Inflammatory macrophage treated with lipopolysaccharide for 1 hour (primary cell): Measurements from ENCODE around the gene IGLL5.

ENCODE experiments used
- DNase-seq, 2 donors: peaks; one replicate each; pipeline ENCODE4 v3.0.0-alpha.2; 2020 to 2022

IGLL5 gene

DNA sequence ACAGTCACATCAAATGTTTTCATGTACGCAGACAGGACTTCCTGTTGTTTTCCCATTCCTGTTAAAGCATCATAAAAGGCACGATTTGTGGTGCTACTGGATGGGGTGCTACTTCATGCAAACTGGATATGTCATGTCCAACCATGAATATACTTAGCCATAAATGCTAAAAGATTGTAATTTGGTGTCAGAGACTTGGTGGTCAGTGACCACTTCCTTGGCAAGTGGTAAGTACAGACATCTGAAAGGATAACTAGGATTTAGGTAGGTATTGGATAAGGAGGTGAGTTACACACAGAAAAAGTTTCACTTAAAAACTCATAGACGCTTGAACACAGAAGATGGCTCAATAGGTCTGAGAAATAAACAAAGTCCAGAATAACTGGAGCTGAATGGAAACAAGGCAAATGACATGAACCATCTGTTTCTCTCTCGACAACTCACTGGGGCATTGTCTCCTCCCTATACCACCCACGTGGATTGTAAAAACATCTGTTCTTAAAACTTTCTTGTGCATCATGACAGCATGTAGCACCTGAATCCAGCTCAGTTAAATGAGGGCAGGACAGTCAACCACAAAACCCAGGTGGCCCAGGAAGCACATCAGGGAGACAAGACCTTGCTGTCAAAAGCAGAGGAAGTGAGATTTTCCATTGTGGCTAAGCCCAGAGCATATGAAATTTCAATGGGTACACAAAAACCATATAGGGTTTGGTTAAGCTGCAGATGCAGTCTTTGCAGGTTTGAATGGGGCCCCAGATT is 22.1 kb upstream of the IGLL5 start:
- no peak for DNase-seq

DNA sequence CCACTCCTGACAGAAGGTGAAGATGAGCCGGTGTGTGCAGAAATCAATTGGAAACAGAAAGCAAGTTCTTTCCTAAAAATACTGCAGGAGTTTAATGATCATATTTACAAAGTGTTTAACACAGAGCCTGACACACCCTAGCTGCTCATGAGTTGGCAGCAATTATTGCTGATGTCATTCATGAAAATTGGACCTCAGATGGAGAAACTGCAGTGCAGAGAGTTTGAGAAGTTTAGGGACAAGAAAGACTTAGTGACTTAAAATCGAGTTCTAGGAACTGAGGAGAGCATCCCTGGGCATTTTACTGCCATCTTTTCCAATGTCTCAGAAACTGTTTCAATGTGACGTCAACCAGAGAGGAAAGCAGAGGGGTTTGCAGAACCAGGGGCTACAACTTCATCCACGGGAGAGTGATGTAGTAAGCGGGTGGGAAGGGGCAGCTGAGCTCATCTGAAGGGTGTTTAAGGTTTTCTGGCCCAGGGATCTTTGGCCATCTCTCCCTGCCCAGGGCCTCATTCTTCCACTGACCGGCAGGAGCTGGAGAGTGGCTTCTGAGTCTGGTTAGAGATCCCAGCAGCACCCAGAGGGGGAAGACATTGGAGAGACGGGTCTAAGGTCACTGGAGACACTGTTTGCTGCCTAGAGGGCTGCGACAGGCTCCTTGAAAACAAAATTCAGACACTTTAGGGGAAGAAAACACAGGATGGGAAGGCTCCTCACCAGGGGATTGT is 21.1 kb upstream of the IGLL5 start:
- no peak for DNase-seq

DNA sequence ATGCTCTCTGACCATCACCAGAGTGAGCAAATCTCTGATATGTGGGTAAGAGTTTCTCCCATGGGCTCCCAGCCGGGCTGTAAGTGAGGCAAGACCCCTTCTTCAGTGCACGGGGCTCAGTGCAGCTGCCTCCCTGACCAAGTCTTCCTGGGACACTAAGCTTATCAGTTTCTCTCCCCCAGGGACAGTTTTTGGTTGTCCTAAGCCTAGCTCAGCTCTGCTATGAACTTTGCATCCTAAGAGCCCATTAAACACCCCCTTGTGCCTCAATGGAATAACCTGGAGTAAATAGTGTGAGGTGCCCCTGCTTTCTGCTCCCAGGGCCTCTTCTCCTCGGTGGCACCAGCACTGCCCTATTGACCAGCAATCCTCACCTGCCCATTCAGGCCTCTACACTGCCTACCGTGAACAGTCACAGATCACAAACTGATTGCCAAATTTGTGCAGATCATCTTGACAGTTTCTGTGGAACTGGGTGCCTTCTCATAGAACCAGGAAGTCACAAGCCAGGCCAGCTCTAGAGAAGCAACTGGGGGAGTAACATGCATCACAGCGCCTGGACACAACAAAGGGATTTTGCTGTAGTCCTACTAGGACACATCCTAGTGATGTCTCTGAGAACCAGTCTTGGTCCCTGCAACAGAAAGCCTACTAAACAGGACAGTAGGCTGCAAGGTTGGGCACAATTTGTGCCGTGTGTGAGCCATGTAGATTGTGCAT is 19.5 kb upstream of the IGLL5 start:
- DNase-seq: no peak

DNA sequence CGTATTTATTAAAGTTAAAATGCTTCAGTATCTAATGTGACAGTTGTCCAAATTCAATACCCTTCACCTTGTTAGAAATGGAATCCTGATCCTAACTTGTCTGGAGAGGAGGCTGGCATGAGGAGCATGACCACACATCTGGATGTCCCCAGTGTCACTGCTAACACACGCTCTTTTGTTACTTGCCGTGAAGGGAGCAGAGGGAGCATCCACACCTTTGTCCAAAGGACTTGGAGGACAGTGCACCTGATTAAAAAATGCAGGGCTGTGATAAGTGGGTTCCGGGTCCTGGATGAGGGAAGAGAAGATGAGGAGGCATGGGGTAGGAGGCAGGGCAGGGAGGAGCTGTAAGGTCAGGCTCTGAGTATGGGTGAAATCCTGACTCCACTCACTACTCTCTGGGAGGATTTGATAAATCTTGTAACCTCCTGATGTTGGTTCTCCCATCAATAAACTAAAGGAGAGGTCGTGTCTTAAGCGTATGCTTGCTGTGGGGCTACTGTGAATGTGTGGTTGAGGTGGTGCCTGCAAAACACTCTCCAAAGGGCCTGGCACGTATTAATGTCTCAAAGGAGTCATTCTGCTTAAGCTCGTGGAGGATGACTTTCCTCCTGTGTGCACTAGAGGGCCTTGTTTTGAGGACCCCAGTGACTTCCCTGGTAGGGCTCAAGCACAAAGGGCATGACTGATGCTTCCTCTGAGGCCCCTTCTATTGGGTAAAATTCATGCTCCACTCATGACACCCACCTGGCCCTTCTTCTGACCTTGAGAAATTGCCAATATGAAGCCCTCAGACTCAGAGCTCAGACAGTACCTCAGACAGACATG is 16.8 kb upstream of the IGLL5 start:
- DNase-seq: no peak

DNA sequence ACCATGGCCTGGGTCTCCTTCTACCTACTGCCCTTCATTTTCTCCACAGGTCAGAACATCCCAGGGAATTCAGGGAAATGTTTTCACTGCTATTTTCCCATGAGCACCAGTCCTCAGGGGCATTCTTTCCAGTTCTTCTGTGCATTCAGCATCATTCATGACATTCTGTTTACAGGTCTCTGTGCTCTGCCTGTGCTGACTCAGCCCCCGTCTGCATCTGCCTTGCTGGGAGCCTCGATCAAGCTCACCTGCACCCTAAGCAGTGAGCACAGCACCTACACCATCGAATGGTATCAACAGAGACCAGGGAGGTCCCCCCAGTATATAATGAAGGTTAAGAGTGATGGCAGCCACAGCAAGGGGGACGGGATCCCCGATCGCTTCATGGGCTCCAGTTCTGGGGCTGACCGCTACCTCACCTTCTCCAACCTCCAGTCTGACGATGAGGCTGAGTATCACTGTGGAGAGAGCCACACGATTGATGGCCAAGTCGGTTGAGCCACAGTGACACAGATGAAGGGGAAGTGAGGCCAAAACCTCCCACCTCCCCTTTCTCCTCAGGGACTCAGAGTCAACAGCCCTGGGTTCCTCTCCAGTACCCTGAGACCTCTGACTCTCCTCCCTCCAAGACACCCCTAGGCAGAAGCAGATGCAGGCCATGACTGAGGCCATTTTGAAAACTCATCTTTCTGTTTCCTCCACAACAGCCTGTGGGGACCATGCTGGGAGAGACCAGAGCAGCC is 15.9 kb upstream of the IGLL5 start:
- no peak for DNase-seq

DNA sequence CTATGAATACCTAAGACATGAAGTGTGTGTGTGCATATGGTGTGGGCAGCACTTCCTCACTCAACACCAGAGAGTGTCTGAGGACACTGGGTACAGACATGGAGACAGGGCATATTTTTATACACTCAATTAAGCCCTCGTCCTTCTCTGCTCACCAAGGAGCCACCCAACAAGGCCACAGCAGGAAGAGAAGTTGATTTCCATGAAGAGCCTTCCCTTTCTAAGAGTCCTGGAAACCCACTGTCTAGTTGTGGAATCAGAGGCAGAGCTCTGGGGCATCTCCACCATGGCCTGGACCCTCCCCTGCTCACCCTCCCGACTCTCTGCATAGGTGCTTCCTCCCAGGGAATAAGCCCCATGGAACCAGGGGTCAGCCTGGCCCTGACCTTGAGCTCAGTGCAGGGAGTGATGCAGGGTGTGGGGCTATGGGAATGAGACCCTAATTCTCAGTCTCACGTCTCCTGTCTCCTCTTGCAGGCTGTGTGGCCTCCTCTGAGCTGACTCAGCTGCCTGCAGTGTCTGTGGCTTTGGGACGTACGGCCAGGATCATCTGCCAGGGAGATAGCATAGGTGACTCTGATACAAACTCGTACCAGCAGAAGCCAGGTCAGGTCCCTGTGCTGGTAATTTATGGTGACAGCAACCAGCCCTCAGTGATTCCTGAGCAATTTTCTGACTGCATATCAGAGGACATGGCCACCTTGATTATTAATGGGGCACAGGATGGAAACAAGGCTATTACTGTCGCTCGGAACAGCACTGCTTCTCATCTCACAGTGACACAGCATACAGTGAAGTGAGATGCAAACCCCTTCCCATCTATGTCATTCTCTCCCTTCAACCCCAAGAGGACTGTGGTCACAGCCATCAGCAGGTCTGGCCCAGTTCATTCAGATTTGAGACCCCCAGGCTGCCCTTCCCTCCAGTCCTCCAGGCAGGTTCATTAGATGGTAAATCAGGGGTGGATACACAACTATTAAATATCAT is 14.6 kb upstream of the IGLL5 start:
- no peak for DNase-seq

DNA sequence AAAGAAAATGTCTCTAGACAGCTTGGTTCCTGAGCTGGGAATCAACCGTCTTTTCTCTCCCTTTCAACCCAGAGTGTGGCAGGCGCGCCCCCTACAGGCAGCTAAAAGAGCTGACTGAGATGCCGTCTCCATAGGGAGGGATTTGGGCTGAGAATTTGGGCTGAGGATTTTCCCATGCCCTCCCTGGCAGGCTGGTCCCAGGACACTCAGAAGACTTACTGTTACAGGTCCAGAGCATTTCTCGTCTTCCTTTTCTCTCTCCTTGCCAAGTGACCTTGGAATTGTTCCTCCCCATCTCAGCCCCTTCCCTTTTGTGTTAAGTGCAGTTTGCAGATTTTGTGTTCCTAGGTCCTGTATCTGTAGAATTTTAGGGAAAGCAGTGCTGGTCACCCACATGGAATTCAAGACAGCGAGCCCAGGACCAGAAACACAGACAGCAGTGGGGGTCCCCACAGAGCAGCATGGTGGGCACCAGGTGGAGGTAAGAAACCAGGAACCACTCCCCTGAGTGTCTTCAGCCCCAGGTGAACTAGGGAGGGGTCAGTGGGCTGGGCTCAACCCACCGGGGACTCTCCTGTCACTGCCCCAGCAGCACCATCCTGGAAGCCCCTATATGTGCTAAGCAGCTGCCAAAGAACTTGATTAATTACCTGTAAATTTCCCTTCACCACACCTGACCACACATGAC is 9.9 kb upstream of the IGLL5 start:
- DNase-seq: peak; percentile 50 to 86

DNA sequence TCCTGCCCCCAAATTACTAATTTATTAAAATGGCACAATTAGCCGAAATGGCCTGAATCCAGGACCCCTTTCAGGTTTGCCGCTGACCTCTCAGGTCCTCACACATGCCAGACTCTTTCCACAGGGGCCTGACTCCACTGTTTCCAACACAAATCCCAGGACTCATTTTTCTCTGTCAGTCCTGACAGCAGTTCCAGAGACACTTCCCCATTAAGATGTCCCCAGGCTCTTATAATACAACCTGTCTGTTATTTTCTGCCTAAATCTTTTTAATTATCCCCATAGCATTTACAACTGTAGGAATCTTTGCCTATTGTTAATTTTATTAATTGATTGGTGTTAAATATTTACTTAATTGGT is 9.4 kb upstream of the IGLL5 start:
- no peak for DNase-seq

DNA sequence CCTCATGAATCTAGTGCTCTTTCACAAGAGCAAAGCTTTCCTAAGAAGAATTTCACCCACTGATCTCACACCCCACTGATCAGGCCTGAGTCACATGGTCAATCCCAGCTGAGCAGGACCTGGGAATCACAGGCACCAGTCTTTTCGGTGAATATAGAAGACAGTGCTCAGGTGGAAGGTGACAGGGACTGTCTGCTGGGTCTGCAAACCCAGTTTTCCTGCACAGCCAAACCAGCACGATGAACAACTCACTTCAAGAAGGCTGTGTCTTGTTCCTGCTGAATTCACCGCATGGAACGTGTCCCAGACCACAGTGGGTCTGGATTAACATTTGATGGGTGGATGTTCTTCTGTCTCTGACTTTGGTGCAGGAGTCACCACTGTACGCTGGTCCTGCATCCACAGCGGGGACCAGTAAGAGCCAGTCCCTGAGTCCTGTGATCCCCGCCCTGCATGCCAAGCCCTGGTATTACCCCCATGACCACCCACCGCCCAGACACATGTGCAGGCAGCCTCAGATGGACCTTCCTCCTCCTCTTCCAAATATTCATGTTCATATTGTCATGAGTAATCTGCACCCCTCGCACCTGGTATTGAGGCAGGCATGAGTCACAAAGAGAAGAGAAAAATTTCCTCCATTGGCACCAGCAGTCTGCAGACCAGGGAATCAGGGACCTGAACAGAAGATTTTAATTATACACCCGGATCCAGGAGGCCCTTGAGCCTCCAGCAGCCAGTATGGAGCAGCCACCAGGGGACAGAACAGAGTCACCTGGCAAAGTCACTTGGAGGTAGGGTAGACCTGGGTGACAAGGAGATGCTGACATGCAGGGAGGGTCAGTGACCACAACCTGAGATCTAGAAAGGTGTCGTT is 8.6 kb upstream of the IGLL5 start:
- DNase-seq: no peak

DNA sequence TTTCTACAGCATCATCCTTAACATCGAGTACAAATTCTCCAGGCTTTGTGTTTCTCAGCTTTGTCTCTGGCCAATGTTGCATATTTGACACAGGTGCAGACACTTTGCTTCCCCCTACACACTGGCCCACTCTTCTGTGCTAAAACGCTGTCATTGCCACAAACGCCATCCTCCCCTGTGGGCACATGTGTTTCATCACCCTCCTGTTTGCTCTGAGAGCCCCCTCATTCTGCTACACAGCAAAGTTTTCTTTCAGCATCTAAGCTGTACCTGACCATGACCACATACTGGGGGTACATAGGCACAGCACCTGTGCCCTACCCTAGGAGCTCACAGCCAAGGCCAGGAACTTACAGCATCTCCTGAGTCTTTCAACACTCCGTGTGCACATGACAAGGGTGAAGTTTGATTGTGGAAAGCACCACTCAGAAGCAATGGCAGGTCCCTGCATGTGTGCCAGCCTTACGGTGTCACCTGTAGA is 7.9 kb upstream of the IGLL5 start:
- no peak for DNase-seq

DNA sequence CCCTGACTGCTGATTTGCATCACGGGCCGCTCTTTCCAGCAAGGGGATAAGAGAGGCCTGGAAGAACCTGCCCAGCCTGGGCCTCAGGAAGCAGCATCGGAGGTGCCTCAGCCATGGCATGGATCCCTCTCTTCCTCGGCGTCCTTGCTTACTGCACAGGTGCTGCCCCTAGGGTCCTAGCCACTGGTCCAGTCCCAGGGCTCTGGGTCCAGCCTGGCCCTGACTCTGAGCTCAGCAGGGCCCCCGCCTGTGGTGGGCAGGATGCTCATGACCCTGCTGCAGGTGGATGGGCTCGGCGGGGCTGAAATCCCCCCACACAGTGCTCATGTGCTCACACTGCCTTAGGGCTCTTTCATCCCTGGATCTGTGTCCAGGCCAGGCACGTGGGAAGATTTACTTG is 7.0 kb upstream of the IGLL5 start:
- no peak for DNase-seq

DNA sequence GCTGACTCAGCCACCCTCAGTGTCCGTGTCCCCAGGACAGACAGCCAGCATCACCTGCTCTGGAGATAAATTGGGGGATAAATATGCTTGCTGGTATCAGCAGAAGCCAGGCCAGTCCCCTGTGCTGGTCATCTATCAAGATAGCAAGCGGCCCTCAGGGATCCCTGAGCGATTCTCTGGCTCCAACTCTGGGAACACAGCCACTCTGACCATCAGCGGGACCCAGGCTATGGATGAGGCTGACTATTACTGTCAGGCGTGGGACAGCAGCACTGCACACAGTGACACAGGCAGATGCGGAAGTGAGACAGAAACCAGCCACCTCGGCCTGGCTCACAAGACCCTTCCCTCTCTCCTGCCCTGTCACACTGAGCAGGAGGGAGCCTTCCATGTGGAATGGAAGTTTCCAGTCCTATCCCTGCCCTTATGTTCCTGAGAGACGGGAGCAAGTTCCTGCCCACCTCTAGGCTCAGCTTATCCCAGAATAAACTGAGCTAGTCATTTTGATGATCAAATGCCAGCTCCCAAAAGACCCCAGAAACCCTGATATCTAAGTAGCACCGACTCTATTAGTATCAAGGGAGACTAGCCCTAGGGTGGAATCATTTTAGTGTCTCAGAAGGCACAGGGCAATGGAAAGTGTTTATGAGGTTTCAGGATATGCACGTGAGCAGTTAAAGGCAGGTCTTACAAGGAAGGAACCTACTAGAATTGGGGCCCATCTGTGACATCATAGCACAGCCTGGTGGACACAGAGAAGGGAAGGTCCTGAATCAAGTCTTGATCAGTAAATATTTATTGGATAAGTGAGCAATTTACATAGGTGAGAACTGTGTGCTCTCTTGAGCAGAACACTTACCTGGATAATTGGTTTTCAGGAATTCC is 6.3 kb upstream of the IGLL5 start:
- no peak for DNase-seq

DNA sequence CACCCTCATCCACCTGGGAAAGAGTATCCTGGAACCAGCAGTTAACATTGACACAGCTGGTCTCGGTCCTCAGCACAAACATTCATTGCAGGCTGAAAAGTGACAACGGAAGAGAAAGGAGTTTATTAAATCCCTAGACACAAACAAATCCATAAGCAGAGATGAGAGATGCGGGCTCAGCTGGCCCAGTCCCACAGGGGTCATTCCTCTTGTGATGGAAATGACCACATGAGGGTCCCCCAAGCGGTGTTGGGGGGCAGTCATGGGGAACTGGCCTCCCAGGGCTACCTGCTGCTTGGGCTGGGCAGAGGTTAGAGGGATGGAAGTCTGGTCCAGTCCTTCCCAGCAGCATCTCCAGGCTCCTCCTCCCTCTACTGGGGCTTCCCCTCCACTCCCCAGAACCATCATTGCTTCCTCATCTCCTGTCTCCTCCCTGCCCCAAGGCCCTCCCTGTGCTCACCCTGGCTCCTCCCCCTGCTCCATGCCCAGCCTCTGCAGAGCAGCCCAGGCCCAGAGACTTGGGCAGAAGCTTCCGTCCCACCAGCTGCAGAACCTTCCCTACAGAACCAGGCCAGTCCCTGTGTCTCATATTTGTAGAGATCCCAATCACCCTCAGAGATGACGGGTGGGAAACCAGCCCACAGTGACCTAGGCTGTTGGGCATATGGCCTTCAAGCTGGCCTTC is 5.4 kb upstream of the IGLL5 start:
- DNase-seq: peak; percentile 73 to 81

DNA sequence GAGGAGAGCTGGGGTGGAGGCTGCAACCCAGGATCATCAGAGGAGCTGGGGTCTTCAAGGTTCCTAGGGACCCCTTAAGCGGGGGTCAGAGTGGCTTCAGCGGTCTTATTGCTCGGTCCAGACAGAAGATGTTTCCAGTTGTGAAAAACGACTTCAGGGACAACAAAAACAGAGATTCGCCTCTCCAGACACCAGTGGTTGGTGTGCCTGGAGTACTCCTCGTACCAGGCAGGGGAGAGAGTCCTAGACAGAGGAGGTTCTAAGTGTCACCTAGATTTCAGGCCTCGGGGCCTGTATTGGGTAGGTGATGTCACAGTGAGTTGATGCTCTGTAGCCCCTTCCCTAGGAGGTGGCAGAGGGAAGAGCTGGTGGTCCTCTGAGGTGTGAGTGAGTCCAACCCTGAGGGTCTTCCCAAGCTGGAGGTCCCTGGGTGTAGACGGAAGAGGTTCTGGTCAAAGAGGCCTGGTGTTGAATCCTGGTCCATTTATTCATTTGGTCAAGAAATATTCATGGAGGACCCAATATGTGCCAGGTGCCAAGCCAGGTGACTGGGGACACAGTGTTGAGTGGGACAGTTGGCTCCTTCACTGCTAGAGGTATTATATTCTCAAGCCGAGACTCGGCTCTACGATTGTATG is 4.4 kb upstream of the IGLL5 start:
- DNase-seq: no peak

DNA sequence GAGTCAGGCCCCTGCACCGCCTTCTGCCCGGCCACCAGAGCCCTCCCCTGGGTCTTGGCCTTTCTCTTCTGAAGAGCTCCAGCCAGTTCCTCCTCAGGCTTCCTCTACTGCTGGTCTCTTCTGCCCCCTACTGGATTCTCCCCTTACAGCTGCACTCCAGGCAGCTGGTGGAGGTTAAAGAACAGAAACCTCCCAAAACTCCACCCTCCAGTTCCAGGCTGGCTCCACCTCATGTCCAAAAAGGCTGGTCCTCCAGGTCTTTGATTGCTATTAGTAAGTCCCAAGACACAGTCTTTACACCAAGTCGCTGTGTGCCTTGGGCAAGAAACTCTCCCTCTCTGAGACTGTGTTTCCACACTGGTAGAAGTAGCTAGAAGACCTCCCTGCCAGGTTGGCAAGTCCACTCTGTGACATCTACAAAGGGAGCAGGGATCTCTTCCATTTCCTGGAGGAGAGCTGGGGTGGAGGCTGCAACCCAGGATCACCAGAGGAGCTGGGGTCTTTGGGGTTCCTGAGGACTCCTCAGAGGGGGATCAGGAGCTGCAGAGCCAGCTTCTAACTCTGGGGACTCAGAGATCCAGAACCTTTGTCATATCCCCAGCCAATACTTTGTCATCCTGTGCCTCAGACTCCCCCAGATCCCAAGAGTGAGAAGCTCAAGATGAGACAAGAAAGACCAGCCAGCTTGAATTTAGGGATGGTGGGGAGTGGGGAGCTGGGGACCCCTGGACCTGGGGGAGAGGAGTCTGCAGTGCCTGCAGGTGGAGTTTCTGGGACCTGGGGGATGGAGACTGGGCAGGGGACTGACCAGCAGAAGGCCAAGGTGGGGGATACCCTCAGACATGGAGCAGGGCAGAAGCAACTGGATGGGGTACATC is 3.4 kb upstream of the IGLL5 start:
- peak; percentile 70 to 96 for DNase-seq
